HG03060 (cell line): ENCODE measurements around the gene NT5E.

Source experiments
- ATAC-seq: cut with Tn5 transposase; IDR thresholded peaks from one replicate; pipeline ENCODE4 v1.9.1; 2021; ENCODE audit warnings: low read depth, moderate number of reproducible peaks; ENCODE audit not compliant: unreplicated experiment

Gene NT5E

DNA sequence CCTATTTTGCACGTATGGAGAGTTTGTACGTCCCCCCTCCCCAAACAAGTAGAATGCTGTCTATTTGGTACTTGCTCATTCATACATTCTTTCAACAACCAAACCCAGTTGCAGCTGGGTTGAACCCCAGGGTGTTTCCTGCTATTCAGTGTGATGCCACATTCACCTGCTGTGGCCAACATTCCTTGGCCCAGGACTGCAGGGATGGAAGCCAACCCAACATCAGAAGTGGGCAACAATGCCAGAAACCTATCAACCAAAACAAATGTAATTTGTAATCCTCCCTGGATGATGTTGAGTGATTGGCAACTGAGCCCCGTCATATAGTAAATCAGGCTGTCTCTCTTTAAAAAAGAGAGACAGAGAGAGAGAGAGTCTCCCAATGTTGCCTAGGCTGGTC, 8.9 kb downstream of the NT5E start:
- ATAC-seq: no peak

DNA sequence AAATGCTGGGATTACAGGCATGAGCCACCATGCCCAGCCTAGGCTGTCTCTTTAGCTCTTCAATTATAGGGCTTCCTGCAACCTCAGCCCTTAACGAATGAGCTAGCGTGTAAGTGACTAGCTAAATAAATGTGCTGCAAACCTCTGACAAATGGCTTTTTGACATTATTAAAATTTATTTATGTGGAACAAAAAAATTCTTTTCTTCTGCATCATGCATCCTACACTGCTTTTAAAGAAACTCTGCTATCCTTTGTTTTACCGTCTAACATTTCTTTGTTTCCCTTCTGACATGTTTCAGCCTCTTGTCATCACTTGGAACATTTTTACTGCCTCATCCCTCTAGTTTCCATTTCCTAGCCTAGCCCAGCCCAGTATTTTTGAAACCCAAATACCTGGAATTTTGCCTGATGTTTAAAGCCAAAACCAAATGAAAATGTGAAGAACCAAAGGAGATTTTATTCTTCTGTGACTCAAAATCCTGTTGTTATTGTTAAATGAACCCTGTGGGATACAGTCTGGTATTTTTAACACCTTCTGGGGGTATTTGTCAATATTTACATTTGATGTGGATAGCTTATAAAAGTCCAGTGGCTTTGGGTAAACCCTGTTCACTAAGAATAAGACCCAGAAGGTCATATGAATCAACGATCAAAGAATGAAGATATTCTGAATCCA, 9.5 kb downstream of the NT5E start:
- ATAC-seq: no peak

DNA sequence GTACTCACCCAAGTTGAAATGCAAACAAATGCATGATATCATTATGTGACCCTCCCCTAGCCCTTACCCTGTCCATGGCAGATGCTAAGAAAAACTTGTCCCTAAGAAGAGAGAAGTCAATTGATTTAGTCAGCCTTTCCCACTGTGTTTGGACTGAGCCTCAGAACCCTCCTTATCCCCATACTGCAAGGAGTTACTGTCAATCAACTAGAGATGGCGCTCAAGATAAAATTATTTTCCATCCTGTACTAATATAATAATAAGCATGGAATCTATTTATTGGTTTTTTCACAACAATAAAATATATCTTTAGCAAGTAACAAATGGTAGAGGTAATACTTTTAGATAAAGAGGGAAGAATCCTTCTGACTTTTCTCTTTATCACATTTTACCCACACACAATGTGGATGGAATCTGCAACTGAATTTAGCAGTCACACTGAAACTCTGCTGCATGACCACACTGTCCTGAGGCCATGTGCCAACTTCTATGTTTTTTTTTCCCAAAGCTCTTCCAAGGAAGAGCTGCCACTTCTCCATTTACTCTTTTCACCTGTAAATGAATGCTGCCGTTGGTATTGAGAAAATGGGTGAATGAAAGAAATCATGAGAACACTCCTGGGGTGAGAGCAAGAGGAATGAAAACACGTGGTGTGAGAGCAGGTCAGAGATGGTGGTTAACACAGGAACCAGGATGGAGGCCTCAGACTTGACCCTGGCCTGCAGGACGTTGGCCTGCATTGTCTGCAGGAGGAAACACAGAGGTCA, 10.5 kb downstream of the NT5E start:
- ATAC-seq: no peak

DNA sequence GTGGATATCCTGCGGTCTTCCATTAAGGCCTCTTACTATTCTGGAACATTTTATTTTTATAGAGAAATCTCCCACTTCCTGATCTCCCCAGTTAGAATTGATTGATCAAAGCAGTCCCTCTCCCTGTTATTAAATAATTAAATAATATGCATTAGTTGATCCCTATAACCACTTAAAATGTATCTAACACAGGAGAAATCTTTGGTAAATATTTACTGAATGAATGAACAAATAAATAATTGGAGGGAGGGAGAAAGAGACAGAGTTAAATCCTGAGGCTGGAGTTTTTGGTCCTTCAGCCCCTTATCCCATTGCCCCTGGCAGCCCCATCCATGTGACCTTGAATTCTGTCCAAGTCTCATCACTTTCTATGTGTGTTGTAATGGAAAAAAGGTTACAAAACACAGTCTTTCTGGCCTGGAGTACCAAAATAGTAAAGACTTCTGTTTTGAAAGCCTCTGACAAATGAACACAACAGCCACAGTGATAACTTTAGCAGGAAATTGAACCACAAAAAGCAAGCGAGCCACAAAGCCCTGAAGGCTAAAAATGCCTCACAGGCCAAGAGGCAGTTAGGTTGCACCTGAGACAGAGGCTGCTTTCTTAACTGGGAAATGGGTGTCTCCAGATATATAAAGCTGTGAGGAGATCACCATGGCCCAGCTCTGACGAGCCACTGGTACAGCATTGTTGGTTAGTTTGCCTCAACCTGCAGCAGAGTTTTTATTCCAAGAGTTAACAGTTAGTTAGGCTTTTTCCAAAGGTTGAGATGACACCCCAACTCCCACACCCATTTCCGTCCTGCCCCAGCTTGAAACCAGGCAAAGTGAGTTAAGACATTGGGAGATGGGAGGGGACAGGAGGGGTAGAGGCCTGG, 11.3 kb downstream of the NT5E start:
- ATAC-seq: peak; percentile 81

DNA sequence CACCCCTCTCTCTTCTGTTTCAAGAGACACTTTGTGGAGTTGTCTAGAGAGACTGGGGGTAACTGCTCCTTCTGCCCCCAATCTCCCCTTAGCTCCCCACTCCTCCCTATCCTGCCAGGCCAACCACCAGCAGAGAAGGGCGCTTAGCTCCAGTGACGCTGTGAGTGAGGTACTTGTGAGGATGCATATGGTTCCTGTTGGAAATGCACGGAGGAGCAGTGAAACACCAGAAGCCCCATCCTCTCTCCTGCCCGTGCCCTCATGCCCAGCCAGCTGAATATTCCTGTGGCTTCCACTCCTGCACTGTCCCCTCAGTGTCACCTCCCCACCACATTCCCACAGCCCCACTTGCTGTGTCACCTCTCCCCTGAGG, 11.9 kb downstream of the NT5E start:
- no peak for ATAC-seq

DNA sequence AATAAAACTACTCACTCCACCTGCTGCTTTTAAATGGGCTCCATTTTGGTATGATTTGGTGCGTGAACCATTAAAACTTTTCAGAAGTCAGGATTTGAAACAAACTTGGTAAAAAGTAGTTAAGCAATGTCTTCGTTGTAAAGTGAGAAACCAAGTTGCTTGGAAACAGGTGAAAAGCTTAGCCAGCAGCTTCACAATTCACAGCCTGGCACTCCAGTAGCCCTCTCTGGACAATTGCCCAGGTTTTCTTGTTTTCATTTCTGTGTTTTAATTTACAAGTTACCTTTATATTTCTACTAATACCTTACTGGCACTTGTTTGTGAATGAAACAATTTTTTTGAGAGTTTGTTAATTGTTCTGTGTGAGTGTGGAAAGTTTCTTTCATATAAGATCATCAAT, 12.8 kb downstream of the NT5E start:
- ATAC-seq: no peak

DNA sequence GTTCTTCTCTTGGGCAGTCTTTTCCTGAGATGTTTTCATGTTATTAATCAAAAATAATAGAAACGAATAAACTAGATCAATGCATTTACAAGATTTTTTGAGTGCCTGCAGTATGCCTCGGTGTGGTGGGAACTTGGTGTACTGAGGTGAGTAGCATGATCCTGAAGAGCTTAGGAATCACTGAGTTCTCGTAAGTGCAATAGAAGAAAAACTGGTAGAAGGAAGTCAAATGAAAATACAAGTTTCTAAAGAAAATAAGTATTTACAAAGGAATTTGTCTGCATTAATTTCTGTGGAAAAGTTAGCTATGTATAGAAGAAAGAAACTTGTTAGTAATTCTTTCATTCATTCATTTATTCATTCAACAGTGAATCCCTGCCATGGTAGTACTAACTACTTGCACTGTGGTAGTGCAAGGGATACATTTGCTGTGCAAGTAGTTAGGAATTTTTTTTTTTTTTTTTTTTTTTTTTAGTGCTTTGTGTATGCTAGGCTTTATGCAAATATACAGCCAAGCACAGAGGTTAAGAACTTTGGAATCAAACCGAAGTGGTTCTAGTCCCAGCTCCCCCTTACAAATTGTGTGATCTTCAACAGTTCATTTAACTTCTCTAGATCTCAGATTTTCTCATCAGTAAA, 13.9 kb downstream of the NT5E start:
- no peak for ATAC-seq

DNA sequence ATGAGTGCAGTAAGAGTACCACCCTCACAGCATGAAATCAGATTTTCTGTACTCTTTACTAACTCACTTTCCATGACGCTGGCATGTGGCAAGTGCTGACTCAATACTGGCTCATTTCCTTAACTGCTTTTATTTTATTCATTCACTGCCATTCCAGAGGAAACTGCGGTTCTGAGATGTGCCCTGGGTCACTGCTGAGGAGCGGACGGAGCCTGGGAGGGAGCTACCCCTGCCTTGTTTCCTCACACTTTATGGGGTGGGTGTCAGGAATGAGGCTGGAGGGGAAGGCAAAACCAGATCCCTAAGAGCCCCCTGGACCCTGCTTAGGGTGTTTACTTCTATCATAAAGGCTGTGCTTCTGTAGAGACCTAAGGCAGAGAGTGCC, 14.4 kb downstream of the NT5E start:
- ATAC-seq: no peak

DNA sequence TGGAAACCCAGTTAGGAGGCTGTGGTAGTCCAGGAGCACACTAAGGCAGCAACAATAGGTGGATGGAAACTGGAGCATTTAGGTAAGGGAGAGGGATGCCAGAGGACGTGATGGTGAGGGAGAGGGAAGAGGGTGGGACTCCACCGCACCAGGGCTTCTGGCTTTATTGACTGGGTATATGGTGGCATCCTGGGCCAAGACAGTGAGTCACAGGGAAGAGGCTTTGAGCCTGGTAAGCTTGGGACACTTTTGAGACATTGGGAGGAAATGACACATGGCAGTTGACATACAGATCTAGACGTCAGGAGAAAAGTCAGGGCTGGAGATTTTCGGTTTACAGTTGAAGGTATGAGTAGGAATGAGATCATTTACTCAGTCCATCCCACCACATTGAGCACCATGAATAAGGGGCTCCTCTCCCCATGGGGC, 14.9 kb downstream of the NT5E start:
- no peak for ATAC-seq

DNA sequence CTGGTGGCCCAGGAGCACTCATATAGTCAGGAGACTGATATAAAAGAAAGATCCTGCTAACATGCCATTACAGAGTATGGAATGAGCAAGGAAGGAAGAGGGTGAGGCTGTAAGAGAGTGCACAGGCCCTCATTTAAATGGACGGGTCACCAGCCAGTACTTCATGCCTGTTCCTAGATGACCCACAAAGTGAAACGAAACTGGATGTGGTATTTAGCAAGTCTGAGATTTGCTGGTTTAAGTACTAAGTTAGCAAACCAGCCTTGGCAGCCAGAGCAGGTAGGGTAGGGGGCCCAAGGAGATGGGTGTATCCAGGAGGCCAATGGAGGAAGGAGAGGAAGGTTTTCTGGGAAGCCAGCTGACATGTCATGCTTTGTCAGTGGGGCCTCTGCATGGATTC, 15.9 kb downstream of the NT5E start:
- peak; percentile 34 for ATAC-seq

DNA sequence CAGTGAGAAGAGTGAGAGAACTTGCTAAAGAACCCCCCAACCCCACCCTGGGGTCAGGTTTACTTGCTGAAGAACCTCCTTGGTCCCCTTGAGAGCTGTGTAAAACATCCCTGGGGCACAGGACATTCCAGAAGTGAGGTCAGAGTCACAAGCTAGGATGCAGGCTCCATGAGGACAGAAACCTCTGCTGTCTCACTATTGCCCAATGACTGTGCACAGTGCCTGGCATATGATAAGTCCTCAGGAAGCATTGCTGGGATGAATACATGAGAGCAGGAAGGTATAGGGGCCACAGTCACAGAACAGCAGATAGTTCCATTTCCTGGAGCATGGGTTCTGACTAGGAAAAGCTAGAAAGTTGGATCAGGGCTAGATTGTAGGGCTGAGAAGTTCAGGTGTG, 18.4 kb downstream of the NT5E start:
- ATAC-seq: no peak

DNA sequence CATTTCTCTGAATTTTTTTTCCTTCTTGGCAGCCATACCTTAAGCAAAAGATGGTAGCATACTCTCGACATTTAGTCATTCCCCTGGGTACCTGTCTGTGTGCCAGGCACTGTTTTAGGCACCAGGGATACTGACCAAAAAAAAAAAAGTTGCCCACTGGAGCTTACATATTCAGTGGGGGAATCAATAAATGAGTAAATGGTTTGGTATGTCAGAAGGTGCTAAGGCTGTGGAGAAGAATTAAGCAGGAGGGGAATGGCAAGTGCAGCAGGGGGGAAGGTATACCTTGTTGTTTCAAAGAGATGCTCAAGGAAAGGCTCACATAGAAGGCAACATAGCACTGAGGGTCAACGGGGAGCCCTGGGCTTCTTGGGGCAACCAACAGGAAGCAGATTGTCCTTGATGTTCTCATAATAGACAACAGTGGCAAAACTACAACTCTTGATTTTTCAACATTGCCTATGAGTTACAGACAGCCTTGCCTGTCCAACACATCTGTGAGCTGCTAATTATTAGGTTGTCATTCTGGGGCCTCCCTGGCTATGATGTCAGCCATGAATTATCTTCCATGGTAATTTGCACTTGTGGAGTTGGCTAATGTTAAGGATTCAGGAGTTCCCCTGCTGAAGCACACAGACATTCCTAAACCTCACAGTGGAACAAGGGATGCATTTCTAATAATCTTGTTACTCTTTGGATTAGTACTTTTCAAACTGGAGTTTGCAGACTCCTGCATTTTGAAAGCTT, 19.6 kb downstream of the NT5E start:
- no peak for ATAC-seq

DNA sequence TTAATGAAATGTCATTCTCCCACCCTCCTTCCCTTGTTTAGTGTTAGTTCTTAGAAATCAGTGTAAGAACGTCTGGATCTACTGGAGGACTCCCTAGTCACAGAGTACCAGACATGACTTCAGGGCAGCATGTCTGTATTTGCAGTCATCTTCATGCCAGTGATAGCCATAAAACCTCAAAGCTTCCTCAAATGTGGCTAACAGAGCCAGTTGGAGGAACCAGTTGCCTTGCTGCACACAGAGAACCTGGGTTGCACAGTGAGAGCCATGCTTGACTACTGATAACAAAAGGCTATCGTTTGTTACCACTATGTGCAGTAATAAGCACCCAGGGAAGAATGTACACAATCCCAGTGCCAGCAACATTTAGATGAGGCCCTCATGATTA, 20.1 kb downstream of the NT5E start:
- ATAC-seq: no peak

DNA sequence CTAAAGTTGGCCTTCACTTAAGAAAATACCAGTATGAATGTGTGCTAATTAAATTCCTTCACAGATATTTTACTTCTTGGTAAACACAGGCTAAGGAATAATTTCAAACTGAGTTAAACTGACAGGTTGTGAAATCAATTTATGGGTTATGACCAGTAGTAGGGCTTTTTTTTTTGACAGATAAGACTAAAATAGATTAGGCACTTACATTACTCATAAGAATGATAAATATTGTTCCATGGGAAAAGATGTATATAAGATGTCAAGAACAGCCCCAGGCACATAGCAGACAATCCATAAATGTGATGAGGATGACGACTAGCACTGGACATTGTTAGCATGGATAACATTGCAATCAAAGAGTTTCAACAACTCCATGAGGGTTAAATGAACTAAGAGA, 22.9 kb downstream of the NT5E start:
- no peak for ATAC-seq

DNA sequence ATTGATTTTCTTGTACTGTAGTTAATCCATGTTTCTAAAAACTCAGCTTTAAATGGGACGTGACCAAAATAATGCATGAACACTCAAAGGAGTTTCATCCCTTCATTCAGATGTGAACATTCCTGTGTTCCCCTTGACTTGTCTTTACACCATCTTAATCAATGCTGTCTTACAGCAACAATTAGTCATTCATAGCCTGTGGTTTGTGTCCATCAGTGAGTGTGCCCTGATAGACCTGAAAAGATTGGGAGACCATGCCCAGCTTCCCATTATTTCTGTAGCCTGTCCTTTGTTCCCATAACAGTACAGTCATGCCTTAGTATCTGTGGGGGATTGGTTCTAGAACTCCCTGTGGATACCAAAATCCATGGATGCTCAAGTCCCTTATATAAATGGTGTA, 23.9 kb downstream of the NT5E start:
- ATAC-seq: no peak

DNA sequence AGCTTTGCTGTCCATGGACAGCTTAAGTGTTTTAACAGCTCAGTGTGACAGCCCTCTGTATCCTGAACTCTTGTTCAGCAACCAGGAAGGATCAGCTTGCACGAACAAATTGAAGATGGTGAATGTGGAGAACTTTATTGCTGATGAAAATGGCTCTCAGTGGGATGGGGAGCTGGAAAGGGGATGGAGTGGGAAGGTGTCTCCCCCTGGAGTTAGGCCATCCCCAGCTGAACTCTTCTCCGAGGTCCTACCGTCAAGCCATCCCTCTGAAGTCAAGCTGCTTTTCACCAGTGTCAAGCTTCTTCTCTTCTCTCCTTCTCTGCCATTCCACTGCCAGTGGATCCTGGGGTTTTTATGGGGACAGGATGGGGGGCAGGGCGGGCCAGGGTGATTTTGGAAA, 26.6 kb downstream of the NT5E start:
- no peak for ATAC-seq

DNA sequence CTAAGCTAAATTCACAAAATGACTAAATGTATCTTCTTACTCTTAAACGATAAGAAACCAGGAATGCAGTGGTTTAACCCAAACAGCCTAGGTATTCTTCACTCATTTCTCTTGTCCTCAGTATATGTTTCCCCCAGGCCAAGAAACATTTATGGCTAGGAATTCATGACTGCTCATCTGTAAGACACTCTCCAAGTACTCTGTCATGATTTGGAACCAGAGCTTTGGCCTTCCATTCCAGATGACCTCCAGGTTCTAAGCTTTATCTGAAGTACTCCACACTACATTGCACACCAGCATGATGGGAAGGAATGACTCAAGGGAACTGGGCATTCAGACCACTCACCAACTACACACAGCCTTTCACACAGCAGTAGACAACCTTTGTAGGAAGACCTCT, 29.3 kb downstream of the NT5E start:
- no peak for ATAC-seq

DNA sequence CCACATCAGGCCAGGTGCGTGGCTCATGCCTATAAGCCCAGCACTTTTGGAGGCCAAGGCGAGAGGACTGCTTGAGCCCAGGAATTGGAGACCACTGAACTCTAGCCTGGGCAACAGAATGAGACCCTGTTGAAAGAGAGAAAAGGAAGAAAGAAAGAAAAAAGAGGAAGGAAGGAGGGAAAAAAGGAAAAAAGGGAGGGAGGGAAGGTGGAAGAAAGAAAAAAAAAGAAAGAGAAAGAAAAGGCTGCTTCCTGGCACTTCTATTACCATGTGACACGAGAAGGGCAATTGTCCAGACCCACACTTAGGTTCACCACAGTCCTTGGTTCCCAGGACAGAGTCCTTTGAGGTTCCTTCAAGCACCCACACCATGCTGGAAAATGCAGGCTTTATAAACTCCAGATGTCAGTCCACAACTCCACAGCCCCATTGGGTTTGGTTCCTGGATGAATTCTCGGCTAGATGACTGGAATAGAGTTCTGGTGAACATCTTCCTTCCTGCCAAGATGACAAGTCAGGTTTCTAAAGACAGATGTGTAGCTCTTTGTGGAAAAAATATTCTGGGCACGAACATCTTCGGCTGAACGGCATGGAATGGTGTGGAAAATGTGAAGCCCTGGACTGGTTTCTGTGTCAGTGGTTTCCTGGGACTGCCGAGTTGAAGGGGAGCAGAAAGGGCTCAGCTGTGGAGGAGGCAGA, 32.5 kb downstream of the NT5E start:
- no peak for ATAC-seq

DNA sequence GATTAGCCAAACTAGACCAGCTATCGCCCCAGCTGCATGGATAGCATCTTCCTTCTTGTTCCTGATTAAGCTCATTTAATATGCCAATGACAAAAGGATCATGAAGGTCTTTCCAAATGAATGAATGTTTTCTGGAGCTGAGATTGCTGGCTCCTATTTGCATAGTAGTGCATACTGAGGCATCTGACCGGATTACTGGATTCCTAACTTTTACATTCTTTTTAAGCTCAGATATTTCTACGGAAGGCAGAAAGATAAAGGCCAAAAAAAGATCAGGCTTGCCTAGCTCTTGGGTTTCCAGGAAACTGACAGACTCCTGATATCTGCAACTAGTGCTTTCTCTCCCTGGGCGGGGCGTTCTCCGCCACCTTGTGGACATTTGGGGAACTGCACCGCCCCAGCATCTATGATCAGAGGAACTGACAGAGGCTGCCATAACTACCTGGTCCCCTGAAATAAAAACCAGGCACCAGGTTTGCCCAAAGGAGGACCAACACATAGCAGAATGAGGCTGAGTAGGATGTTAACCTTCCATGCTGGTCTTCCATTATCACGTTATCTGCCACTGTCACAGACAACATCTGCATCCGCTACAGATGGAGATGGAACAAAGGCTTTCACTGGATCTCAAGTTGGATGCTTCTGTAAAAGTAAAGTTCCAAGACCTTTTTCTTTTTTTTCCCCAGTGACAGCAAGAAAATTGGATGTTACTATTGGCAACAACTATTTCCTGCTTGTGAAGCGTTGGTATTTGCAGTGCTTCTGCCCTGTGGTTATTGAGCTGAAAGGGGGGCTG, 33.2 kb downstream of the NT5E start:
- peak; percentile 71 for ATAC-seq
